M059J (cell line): Measurements from ENCODE around the gene MPND. TPM values are rescaled to one million over a fixed set of nuclear protein-coding genes. Genes with fewer than 3 reads are reported as not detected.

Source experiments
- DNase-seq: peaks from one replicate; pipeline ENCODE4 v3.0.0-alpha.2; 2012; ENCODE audit warnings: low read depth
- total RNA-seq: library from RNA; depleted of rRNA; stranded (reverse); fragments of >200 nt; shearing (Covaris generic); gene quantifications from 2 replicates; pipeline ENCODE4 v1.2.3, GENCODE V29; 2014; rRNA removed

MPND gene
- total RNA-seq, 1 experiment from 2014 or later = 9.9 TPM

DNA sequence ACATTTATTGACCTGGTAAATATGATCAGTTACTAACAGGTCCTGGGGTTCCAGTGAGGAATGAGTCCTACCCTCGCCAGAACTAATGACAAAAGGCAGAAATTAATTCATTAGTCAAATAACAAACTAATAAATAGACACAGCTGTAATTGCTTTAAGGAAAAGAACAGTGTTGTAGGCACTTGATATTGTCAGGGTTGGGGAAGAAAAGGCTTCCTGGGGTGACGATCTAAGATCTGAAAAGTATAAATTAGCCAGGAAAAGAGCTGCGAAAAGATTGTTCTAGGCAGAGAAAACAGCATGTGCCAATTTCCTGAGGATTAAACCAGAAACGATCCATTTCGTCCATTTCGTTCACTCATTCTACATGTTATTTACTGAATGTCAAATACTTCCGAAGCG lies 58.4 kb downstream of the MPND start:
- DNase-seq = no peak

DNA sequence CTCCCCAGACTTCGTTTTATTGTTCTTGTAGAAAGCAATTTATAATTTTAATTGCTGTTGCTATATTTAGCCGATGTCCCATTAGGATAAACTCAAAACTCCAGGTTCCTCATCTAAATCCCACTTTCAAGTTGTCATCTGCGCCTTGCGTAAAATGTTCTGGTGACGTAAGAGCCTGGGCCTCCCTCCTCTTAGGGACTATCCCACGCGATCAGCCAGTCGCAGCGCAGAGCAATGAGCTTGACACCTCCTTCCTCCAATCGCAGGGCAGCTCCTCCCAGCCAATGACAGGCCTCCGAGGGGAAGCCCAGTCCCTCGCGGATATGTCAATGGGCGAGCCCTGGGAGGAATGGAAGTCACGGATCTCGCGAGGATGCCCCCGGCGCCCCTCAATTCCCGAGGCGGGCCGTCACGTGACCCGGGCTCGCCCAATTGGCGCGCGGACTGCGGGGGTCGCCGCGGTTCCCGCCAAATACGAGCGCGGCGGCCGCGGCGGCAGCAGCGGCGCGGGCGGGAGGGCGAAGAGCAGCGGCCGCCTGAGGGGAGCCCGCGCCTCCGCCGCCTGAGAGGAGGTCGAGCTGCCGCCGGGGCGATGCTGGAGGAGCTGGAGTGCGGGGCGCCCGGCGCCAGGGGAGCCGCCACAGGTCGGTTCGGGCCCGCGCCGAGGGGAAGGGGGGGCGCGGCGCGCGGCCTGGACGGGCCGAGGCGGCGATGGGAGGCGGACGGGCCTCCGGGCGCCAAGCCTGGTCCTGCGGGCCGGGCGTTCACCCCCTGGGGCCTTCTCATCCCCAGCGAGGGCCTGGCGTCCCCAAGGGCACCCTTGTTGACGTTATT lies 59.0 kb downstream of the MPND start, which contains the start of gene CHAF1A:
CHAF1A (plus strand) TSS at position 470 of the 834 bp plus-strand sequence; CDS start at position 593, 123 bp downstream.
- DNase-seq = peak; percentile 100

DNA sequence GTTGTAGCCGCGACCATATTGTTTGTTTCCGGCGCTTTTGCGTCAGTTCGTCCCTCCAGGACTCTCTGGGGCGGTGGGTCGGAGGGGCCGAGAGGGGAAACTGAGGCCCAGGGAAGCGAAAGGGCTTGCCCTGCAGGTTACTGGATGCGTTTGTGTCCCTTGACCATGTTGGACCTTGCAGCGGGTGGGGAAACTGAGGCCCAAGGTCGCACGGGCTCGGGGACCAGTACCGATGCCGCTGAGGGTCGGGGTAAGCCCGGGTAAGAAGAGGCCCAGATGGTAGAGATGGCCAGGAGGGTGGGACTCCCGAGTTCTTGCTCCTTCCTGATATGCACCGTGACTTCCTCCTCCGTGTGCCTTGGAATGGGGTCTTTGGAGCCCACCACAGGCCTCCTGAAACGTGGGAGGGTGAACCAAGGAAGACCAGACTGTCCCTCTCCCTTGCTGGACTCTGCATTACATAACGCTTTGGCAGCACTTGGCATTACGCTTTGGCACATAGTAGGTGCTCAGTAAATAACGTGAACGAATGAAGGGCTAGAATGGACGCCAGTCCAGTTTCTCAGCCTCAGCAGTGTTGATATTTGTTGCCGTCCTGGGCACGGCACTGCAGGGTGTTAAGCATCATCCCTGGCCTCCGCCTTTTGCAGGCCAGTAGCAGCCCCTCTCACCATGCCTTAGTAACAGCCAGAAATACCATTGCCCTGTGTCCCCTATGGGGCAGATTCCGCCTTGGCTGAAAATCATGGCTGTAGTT lies 59.8 kb downstream of the MPND start:
- no peak for DNase-seq

DNA sequence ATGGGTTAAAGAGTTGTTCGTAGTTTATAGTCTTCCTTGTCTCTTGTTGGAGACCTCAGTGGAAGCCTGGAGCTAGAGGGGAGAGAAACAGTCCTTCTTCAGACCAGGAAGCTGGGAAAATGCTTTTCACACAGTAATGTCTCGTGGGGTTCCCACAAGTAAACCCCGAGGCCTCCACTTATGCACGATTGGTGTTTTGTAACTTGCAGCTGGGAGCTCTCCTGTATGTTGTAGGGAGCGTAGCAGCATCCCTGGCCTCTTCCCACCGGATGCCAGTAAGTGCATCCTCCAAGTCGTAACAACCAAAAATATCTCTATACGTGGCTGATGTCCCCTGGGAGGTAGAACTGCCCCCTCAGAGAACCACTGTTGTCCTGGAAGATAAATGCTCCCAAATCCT lies 62.6 kb downstream of the MPND start:
- no peak for DNase-seq

DNA sequence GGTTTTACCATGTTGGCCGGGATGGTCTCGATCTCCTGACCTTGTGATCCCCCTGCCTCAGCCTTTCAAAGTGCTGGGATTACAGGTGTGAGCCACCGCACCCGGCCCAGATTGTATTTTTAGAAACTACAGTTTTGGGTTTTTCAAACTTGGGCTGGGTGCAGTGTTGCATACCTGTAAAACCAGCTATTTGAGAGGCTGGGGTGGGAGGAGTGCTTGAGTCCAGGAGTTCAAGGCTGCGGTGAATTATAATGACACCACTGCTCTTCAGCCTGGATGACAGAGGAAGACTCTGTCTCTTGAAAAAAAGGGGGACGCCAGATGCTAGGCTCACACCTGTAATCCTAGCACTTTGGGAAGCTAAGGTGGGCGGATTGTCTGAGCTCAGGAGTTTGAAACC lies 63.3 kb downstream of the MPND start:
- no peak for DNase-seq

DNA sequence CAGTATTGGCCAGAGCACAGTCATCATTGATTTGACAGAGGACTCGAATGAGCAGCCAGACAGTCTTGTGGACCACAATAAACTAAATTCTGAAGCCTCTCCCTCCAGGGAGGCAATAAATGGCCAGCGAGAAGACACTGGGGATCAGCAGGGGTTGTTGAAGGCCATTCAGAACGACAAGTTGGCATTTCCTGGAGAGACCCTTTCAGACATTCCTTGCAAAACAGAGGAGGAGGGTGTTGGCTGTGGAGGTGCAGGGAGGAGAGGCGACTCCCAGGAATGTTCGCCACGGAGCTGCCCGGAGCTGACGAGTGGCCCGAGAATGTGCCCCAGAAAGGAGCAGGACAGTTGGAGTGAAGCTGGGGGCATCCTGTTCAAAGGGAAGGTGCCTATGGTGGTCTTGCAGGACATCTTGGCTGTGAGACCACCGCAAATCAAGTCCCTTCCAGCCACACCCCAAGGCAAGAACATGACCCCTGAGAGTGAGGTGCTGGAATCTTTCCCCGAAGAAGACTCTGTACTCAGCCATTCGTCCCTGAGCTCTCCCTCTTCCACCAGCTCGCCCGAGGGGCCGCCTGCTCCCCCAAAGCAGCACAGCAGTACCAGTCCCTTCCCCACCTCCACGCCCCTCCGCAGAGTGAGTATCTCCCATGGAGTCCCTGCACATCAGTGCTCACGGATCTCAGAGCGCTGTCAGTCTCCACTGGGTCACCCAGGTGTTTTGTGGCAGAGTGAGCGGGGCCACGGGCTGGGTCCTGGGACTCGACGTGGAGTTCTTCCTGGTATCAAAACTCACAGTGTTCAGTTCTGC lies 66.0 kb downstream of the MPND start:
- DNase-seq = no peak

Other genes starting within 250 kb of the MPND start
- gene MAP2K2, start 219.4 kb upstream of the MPND start, total RNA-seq = 115 and 162 TPM in 2 replicates
- gene CREB3L3, start 189.9 kb upstream of the MPND start, total RNA-seq = 0.39 TPM in 1 of 2 replicates, not detected in the other
- gene SIRT6, start 161.0 kb upstream of the MPND start, total RNA-seq = 9.4 and 21.9 TPM in 2 replicates
- gene ANKRD24, start 160.9 kb upstream of the MPND start, total RNA-seq = 0.12 and 0.20 TPM in 2 replicates
- 2.7 and 3.0 TPM in 2 replicates for gene EBI3, start 114.0 kb upstream of the MPND start, total RNA-seq
- 24.4 and 28.2 TPM in 2 replicates for gene YJU2, start 96.5 kb upstream of the MPND start, total RNA-seq
- not detected in 2 replicates for gene SHD, start 64.3 kb upstream of the MPND start, total RNA-seq
- gene TMIGD2, start 41.2 kb upstream of the MPND start, total RNA-seq = not detected in 2 replicates
- 11.7 and 14.7 TPM in 2 replicates for gene FSD1, start 39.0 kb upstream of the MPND start, total RNA-seq
- gene STAP2, start 4.7 kb upstream of the MPND start, total RNA-seq = 7.9 and 13.7 TPM in 2 replicates
- 60.5 and 99.7 TPM in 2 replicates for gene SH3GL1, start 57.0 kb downstream of the MPND start, total RNA-seq
- gene CHAF1A, start 59.1 kb downstream of the MPND start, total RNA-seq = 22.8 and 38.1 TPM in 2 replicates
- 78.5 and 127 TPM in 2 replicates for gene UBXN6, start 114.2 kb downstream of the MPND start, total RNA-seq
- 36.1 and 69.3 TPM in 2 replicates for gene HDGFL2, start 128.7 kb downstream of the MPND start, total RNA-seq
- 0.02 TPM in 2 replicates for gene PLIN4, start 174.9 kb downstream of the MPND start, total RNA-seq
- not detected in 2 replicates for gene PLIN5, start 191.7 kb downstream of the MPND start, total RNA-seq
- 0.64 TPM in 1 of 2 replicates, not detected in the other for gene LRG1, start 196.5 kb downstream of the MPND start, total RNA-seq
- gene SEMA6B, start 216.1 kb downstream of the MPND start, total RNA-seq = 0.89 and 1.6 TPM in 2 replicates